ENCODE results near the gene SUGCT. TPM values are rescaled to one million over a fixed set of nuclear protein-coding genes. Genes with fewer than 3 reads are reported as not detected.

The SUGCT gene
- total and polyA plus RNA-seq, 8 donors = 0.73 to 1.9 (median 1.2) TPM

- FAIRE-seq (no peak), DNase-seq (no peak), ATAC-seq (no peak)
- Histone ChIP-seq H3K9me3 (no peaks in the 10 kb centered on the region), H3K27ac (no peak overlapping the region), H3K27me3 (no peaks in the 10 kb centered on the region), H3K4me1 (no peaks in the 10 kb centered on the region), H3K4me3 (no peak overlapping the region), H3K36me3 (no peaks in the 10 kb centered on the region)
- intact Hi-C loops (cut with DNase I) = no loop called here
- no peak for TF ChIP-seq CTCF (IDR thresholded peaks at IDR 0.05)
- WGBS, 2 donors = 77 to 83% methylated on average over 2 of the region's 2 CpGs
These were observed 355.2 kb downstream of the SUGCT start for GRCh38 chr7:40489844-40490602.

GRCh38 chr7:40490603-40490924, 355.8 kb downstream of the SUGCT start:
- intact Hi-C loops (cut with DNase I) = no loop called here
- ATAC-seq (no peak), FAIRE-seq (no peak), DNase-seq (no peak)
- Histone ChIP-seq H3K9me3 (no peaks in the 10 kb centered on the region), H3K4me3 (no peak overlapping the region), H3K36me3 (no peaks in the 10 kb centered on the region), H3K4me1 (no peaks in the 10 kb centered on the region), H3K27ac (no peak overlapping the region), H3K27me3 (no peaks in the 10 kb centered on the region)
- no peak for TF ChIP-seq CTCF (IDR thresholded peaks at IDR 0.05)

GRCh38 chr7:40492946-40493345, 358.1 kb downstream of the SUGCT start:
- no peaks in the 10 kb centered on the region for H3K36me3 ChIP-seq
- no peak for ATAC-seq
- intact Hi-C loops (cut with DNase I) = no loop called here
- no peaks in the 10 kb centered on the region for H3K9me3 ChIP-seq
- 86 to 89% methylated on average over 4 of the region's 4 CpGs for WGBS, 2 donors
- no peak overlapping the region for H3K27ac ChIP-seq
- H3K4me1 ChIP-seq = no peaks in the 10 kb centered on the region
- TF ChIP-seq CTCF (IDR thresholded peaks at IDR 0.05) = no peak
- no peak for DNase-seq
- FAIRE-seq = no peak
- H3K27me3 ChIP-seq = no peaks in the 10 kb centered on the region
- H3K4me3 ChIP-seq = no peak overlapping the region

- H3K27ac ChIP-seq = no peak overlapping the region
- no peaks in the 10 kb centered on the region for H3K4me1 ChIP-seq
- DNase-seq (no peak), FAIRE-seq (no peak), ATAC-seq (no peak)
- H3K9me3 ChIP-seq = no peaks in the 10 kb centered on the region
- H3K27me3 ChIP-seq = no peaks in the 10 kb centered on the region
- no peak overlapping the region for H3K4me3 ChIP-seq
- TF ChIP-seq CTCF (IDR thresholded peaks at IDR 0.05) = no peak
- intact Hi-C loops (cut with DNase I) = no loop called here
- no peaks in the 10 kb centered on the region for H3K36me3 ChIP-seq
- WGBS, 2 donors = 78 to 87% methylated on average over 5 of the region's 5 CpGs
These were observed 358.8 kb downstream of the SUGCT start for GRCh38 chr7:40493609-40494051.

GRCh38 chr7:40498924-40499510, 364.2 kb downstream of the SUGCT start:
- H3K4me3 ChIP-seq = no peak overlapping the region
- WGBS, 2 donors = 88 to 96% methylated on average over 11 of the region's 11 CpGs
- ATAC-seq = no peak
- H3K36me3 ChIP-seq = no peaks in the 10 kb centered on the region
- intact Hi-C loops (cut with DNase I) = no loop called here
- no peaks in the 10 kb centered on the region for H3K27me3 ChIP-seq
- H3K27ac ChIP-seq = no peak overlapping the region
- TF ChIP-seq CTCF (IDR thresholded peaks at IDR 0.05) = no peak
- H3K4me1 ChIP-seq = no peaks in the 10 kb centered on the region
- no peak for DNase-seq
- no peak for FAIRE-seq
- H3K9me3 ChIP-seq = no peaks in the 10 kb centered on the region
